Left ventricle myocardium inferior (tissue), 1 donor: ENCODE data around the gene EGFL7. TPM values are rescaled to one million over a fixed set of nuclear protein-coding genes. Genes with fewer than 3 reads are reported as not detected.

Experiments used
- DNase-seq: peaks from one replicate; pipeline ENCODE4 v3.0.0-alpha.2; 2020
- H3K27ac ChIP-seq: fragments of 200-600 bp; replicated peaks from 2 replicates; pipeline ENCODE4 v1.8.0; 2021
- H3K27me3 ChIP-seq: fragments of 200-600 bp; 2 replicates; pipeline ENCODE4 v1.8.0; 2021; ENCODE audit warnings: low read depth
- H3K36me3 ChIP-seq: fragments of 200-600 bp; 2 replicates; pipeline ENCODE4 v1.8.0; 2021
- H3K4me1 ChIP-seq: fragments of 200-600 bp; 2 replicates; pipeline ENCODE4 v1.8.0; 2021
- H3K4me3 ChIP-seq: fragments of 200-600 bp; 2 replicates; pipeline ENCODE4 v1.8.0; 2021; ENCODE audit warnings: mild to moderate bottlenecking, moderate library complexity
- H3K9me3 ChIP-seq: fragments of 200-600 bp; replicated peaks from 2 replicates; pipeline ENCODE4 v1.8.0; 2021
- CTCF ChIP-seq: fragments of 200-600 bp; IDR thresholded peaks from 2 replicates; pipeline ENCODE4 v1.8.0; 2021; ENCODE audit warnings: antibody characterized with exemption, mild to moderate bottlenecking, borderline replicate concordance
- intact Hi-C: fragments of 100-400 bp; cut with micrococcal nuclease; formaldehyde crosslinking; loops from one replicate; pipeline ENCODE4 v1.11.0; 2022
- total RNA-seq: library from RNA; stranded (reverse); fragmentation: NEBNext Ultra II Directional; extraction: Animal tissue kit (Norgen Biotek cat#: 25700); gene quantifications from one replicate; pipeline ENCODE4 v1.2.1, GENCODE V29; 2021
- donor health status: DM: no; HTN: yes; CAD: no; lungs with severe emphysema.

The EGFL7 gene
- total RNA-seq, 1 donor from 2014 or later = 81.5 TPM

GRCh38 chr9:136670576-136671253 is 8.0 kb downstream of the EGFL7 start:
- Histone ChIP-seq H3K4me3 (peak overlapping the region; percentile 81), H3K36me3 (peaks cover 61% of the 10 kb centered on the region), H3K9me3 (no peaks in the 10 kb centered on the region), H3K27me3 (no peaks in the 10 kb centered on the region), H3K27ac (peak overlapping the region; percentile 87), H3K4me1 (peaks cover 57% of the 10 kb centered on the region)
- DNase-seq = no peak
- intact Hi-C loops = no loop called here
- no peak for TF ChIP-seq CTCF

- intact Hi-C loops = no loop called here
- DNase-seq = no peak
- H3K4me3 ChIP-seq = peak overlapping the region; percentile 81
- TF ChIP-seq CTCF = no peak
- H3K27me3 ChIP-seq = no peaks in the 10 kb centered on the region
- no peaks in the 10 kb centered on the region for H3K9me3 ChIP-seq
- H3K36me3 ChIP-seq = peaks cover 66% of the 10 kb centered on the region
- peak overlapping the region; percentile 87 for H3K27ac ChIP-seq
- H3K4me1 ChIP-seq = peaks cover 57% of the 10 kb centered on the region
These were observed 8.5 kb downstream of the EGFL7 start for GRCh38 chr9:136671254-136671614.

- peaks cover 69% of the 10 kb centered on the region for H3K36me3 ChIP-seq
- no peak for DNase-seq
- peak overlapping the region; percentile 81 for H3K4me3 ChIP-seq
These were observed 9.1 kb downstream of the EGFL7 start for GRCh38 chr9:136671646-136672430.

GRCh38 chr9:136672431-136673087 is 9.8 kb downstream of the EGFL7 start:
- Histone ChIP-seq H3K27me3 (no peaks in the 10 kb centered on the region), H3K4me3 (peak overlapping the region; percentile 81), H3K9me3 (no peaks in the 10 kb centered on the region), H3K4me1 (peaks cover 44% of the 10 kb centered on the region), H3K36me3 (peaks cover 65% of the 10 kb centered on the region), H3K27ac (peak overlapping the region; percentile 87)
- no peak for DNase-seq
- intact Hi-C loops = no loop called here
- no peak for TF ChIP-seq CTCF

More at GRCh38 chr9:136671646-136672430, 9.1 kb downstream of the EGFL7 start:
- H3K27ac ChIP-seq = peak overlapping the region; percentile 87
- intact Hi-C loops = no loop called here
- H3K4me1 ChIP-seq = peaks cover 51% of the 10 kb centered on the region
- no peaks in the 10 kb centered on the region for H3K27me3 ChIP-seq
- peak; percentile 80 for TF ChIP-seq CTCF
- H3K9me3 ChIP-seq = no peaks in the 10 kb centered on the region

GRCh38 chr9:136673088-136673974 is 10.6 kb downstream of the EGFL7 start:
- H3K4me1 ChIP-seq = peaks cover 39% of the 10 kb centered on the region
- DNase-seq = no peak
- peak overlapping the region; percentile 87 for H3K27ac ChIP-seq
- no peaks in the 10 kb centered on the region for H3K27me3 ChIP-seq
- H3K36me3 ChIP-seq = peaks cover 57% of the 10 kb centered on the region
- H3K4me3 ChIP-seq = peak overlapping the region; percentile 81
- TF ChIP-seq CTCF = no peak
- no peaks in the 10 kb centered on the region for H3K9me3 ChIP-seq
- intact Hi-C loops = no loop called here
